Endodermal cell (in vitro differentiated cells): ENCODE data around the gene FCAMR. TPM values are rescaled to one million over a fixed set of nuclear protein-coding genes. Genes with fewer than 3 reads are reported as not detected.

Experiments used
- DNase-seq: peaks from one replicate; pipeline ENCODE4 v3.0.0-alpha.2; 2017
- H3K27ac ChIP-seq: 2 replicates; pipeline ENCODE4 v1.5.1; 2013; ENCODE audit warnings: mild to moderate bottlenecking, low read depth, low read length, moderate library complexity
- H3K27me3 ChIP-seq: 2 replicates; pipeline ENCODE4 v1.6.1; 2013; ENCODE audit warnings: mild to moderate bottlenecking, low read length, moderate library complexity; ENCODE audit not compliant: insufficient read depth, control insufficient read depth, poor library complexity, severe bottlenecking
- H3K36me3 ChIP-seq: 2 replicates; pipeline ENCODE4 v1.7.0; 2013; ENCODE audit warnings: mild to moderate bottlenecking, low read length, moderate library complexity; ENCODE audit not compliant: control insufficient read depth, insufficient read depth
- H3K4me1 ChIP-seq: one replicate; pipeline ENCODE4 v1.7.0; 2013; ENCODE audit warnings: low read length; ENCODE audit not compliant: control insufficient read depth, insufficient read depth
- H3K4me3 ChIP-seq: 2 replicates; pipeline ENCODE4 v1.5.1; 2013; ENCODE audit warnings: mild to moderate bottlenecking, low read length, moderate library complexity
- H3K9ac ChIP-seq: 2 replicates; pipeline ENCODE4 v1.6.1; 2013; ENCODE audit warnings: mild to moderate bottlenecking, low read length, moderate library complexity; ENCODE audit not compliant: poor library complexity, severe bottlenecking; ENCODE audit errors: extremely low read depth
- H3K9me3 ChIP-seq: 2 replicates; pipeline ENCODE4 v1.6.1; 2013; ENCODE audit warnings: mild to moderate bottlenecking, low read length, moderate library complexity; ENCODE audit not compliant: control insufficient read depth
- H3K27ac Mint-ChIP-seq: 2 replicates; pipeline ENCODE4 v1.8.0; 2020; ENCODE audit warnings: mixed read lengths
- H3K27me3 Mint-ChIP-seq: 2 replicates; pipeline ENCODE4 v1.8.0; 2021; ENCODE audit warnings: mild to moderate bottlenecking, mixed read lengths; ENCODE audit not compliant: insufficient read depth
- H3K36me3 Mint-ChIP-seq: 2 replicates; pipeline ENCODE4 v1.8.0; 2020; ENCODE audit warnings: low read depth, mixed read lengths
- H3K4me1 Mint-ChIP-seq: 2 replicates; pipeline ENCODE4 v1.8.0; 2020; ENCODE audit warnings: mixed read lengths
- H3K4me3 Mint-ChIP-seq: 2 replicates; pipeline ENCODE4 v1.8.0; 2020; ENCODE audit warnings: mild to moderate bottlenecking, moderate library complexity, mixed read lengths
- H3K9me3 Mint-ChIP-seq: 2 replicates; pipeline ENCODE4 v1.8.0; 2020; ENCODE audit warnings: mild to moderate bottlenecking, mixed read lengths
- CTCF ChIP-seq: fragments of 200-600 bp; sonication (generic); conservative IDR thresholded peaks from 2 replicates; pipeline ENCODE4 v1.5.0; 2021; ENCODE audit warnings: antibody characterized with exemption, mild to moderate bottlenecking
- WGBS, 2 experiments: methylation state at CpG; one replicate each; pipeline versions ENCODE4 v1.1.5 to v1.1.7; 2013; ENCODE audit warnings: missing lambda C conversion rate in 2 of 2, mixed read lengths in 1 of 2; ENCODE audit not compliant: insufficient coverage in 1 of 2, insufficient read length in 1 of 2; 5-methylcytosine and 5-hydroxymethylcytosine counted together
- total RNA-seq, 2 donors: library from RNA; stranded (reverse); fragmentation: NEBNext Ultra II Directional in 1 of 2; extraction: Animal tissue kit (Norgen Biotek cat#: 25700) in 1 of 2; gene quantifications; 2 replicates in 1 of 2; 3 replicates in 1 of 2; pipeline ENCODE4 v1.2.1, GENCODE V29; 2021

FCAMR gene
- total RNA-seq, 2 donors from 2014 or later, result not detected

GRCh38 chr1:206987873-206988272, 17.6 kb upstream of the FCAMR start:
- Histone ChIP-seq H3K4me1 (no peaks in the 10 kb centered on the region), H3K9me3 (no peaks in the 10 kb centered on the region), H3K27ac (no peak overlapping the region), H3K4me3 (no peak overlapping the region), H3K36me3 (no peaks in the 10 kb centered on the region), H3K27me3 (no peaks in the 10 kb centered on the region), H3K9ac (no peak overlapping the region)
- no peak for TF ChIP-seq CTCF
- no peak for DNase-seq
- H3K9me3 Mint-ChIP-seq, result no peaks in the 10 kb centered on the region
- no peaks in the 10 kb centered on the region for H3K27me3 Mint-ChIP-seq
- no peak overlapping the region for H3K27ac Mint-ChIP-seq
- peaks cover 4% of the 10 kb centered on the region for H3K4me1 Mint-ChIP-seq
- WGBS, 2 experiments, result 85% methylated on average over 1 of the region's 1 CpG; no CpG with 5 or more reads in 1 of the 2 experiments
- H3K36me3 Mint-ChIP-seq, result no peaks in the 10 kb centered on the region
- H3K4me3 Mint-ChIP-seq, result no peak overlapping the region

- Histone ChIP-seq H3K9ac (no peak overlapping the region), H3K4me3 (no peak overlapping the region), H3K36me3 (no peaks in the 10 kb centered on the region), H3K27ac (no peak overlapping the region), H3K27me3 (no peaks in the 10 kb centered on the region), H3K9me3 (no peaks in the 10 kb centered on the region), H3K4me1 (peaks cover 2% of the 10 kb centered on the region)
- no peak for TF ChIP-seq CTCF
- Mint-ChIP-seq H3K27me3 (no peaks in the 10 kb centered on the region), H3K27ac (no peak overlapping the region), H3K36me3 (no peaks in the 10 kb centered on the region), H3K4me3 (no peak overlapping the region), H3K4me1 (peaks cover 14% of the 10 kb centered on the region), H3K9me3 (no peaks in the 10 kb centered on the region)
- 92 to 93% methylated on average over 2 to 3 of the region's 3 CpGs for WGBS, 2 experiments
- DNase-seq, result no peak
Measured at GRCh38 chr1:206986885-206987284, 16.6 kb upstream of the FCAMR start.

DNA sequence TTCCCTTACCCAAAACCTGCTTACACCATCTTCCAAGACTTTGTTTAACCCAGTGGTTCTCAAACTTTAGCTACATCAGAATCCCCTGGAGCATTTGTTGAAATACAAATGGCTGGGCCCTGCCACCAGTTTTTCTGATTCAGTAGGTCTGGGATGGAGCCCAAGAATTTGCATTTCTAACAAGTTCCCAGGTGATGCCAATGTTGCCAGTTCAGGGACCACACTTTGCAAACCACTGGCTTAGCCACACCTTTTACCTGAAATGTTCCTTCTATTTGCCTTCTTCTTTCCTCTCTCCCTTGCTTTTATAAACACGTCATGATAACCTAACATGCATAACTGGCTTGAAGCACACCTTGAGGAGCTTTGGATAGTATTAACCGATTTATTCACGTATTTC, 16.1 kb upstream of the FCAMR start:
- H3K27ac Mint-ChIP-seq, result no peak overlapping the region
- no peak for TF ChIP-seq CTCF
- no peak overlapping the region for H3K4me3 Mint-ChIP-seq
- Histone ChIP-seq H3K27me3 (no peaks in the 10 kb centered on the region), H3K9ac (no peak overlapping the region), H3K9me3 (no peaks in the 10 kb centered on the region), H3K4me3 (no peak overlapping the region), H3K4me1 (peaks cover 4% of the 10 kb centered on the region), H3K27ac (no peak overlapping the region), H3K36me3 (no peaks in the 10 kb centered on the region)
- H3K36me3 Mint-ChIP-seq, result no peaks in the 10 kb centered on the region
- 85 to 94% methylated on average over 2 to 3 of the region's 3 CpGs for WGBS, 2 experiments
- H3K9me3 Mint-ChIP-seq, result no peaks in the 10 kb centered on the region
- DNase-seq, result no peak
- no peaks in the 10 kb centered on the region for H3K27me3 Mint-ChIP-seq
- H3K4me1 Mint-ChIP-seq, result peaks cover 18% of the 10 kb centered on the region
